Heart left ventricle (tissue), 16 donors: ENCODE measurements around the gene PRICKLE4. TPM values are rescaled to one million over a fixed set of nuclear protein-coding genes. Genes with fewer than 3 reads are reported as not detected.

Source experiments
- ATAC-seq, 4 donors: fragments of 200-7000 bp; cut with Tn5 transposase; one replicate each; pipeline ENCODE4 v1.9.1; 2020 to 2022; ENCODE audit warnings: moderate library complexity in 4 of 4, mild to moderate bottlenecking in 3 of 4, moderate number of reproducible peaks in 1 of 4
- DNase-seq, 5 donors: peaks; one replicate each; pipeline ENCODE4 v3.0.0-alpha.2; 2020
- H3K27ac ChIP-seq, 12 donors: fragments of 200-600 bp; sonication (generic) in 4 of 12; one replicate each; pipeline versions ENCODE4 v1.5.0 to v1.8.0; 2016 to 2022; ENCODE audit warnings: mild to moderate bottlenecking in 2 of 12
- H3K27me3 ChIP-seq, 9 donors: fragments of 200-600 bp; sonication (generic) in 2 of 9; one replicate each; pipeline versions ENCODE4 v1.5.1 to v1.8.0; 2016 to 2022; ENCODE audit warnings: mild to moderate bottlenecking in 3 of 9
- H3K36me3 ChIP-seq, 9 donors: fragments of 200-600 bp; sonication (generic) in 2 of 9; one replicate each; pipeline versions ENCODE4 v1.5.0 to v1.8.0; 2018 to 2022; ENCODE audit warnings: mild to moderate bottlenecking in 2 of 9
- H3K4me1 ChIP-seq, 12 donors: fragments of 200-600 bp; sonication (generic) in 4 of 12; one replicate each; pipeline versions ENCODE4 v1.5.0 to v1.8.0; 2016 to 2022; ENCODE audit warnings: mild to moderate bottlenecking in 3 of 12
- H3K4me3 ChIP-seq, 12 donors: fragments of 200-600 bp; sonication (generic) in 4 of 12; one replicate each; pipeline versions ENCODE4 v1.5.0 to v1.8.0; 2017 to 2022; ENCODE audit warnings: mild to moderate bottlenecking in 9 of 12, moderate library complexity in 4 of 12
- H3K9me3 ChIP-seq, 12 donors: fragments of 200-600 bp; sonication (generic) in 4 of 12; one replicate each; pipeline versions ENCODE4 v1.5.0 to v1.8.0; 2016 to 2022; ENCODE audit warnings: mild to moderate bottlenecking in 1 of 12
- POLR2A ChIP-seq, 2 donors: fragments of 450-650 bp; IDR thresholded peaks; one replicate each; pipeline ENCODE4 v1.6.1; 2017; ENCODE audit warnings: antibody characterized with exemption in 2 of 2, mild to moderate bottlenecking in 2 of 2, moderate library complexity in 2 of 2
- WGBS, 4 donors: extraction: QIAGEN DNeasy Blood & Tissue Kit in 2 of 4; methylation state at CpG; one replicate each; pipeline versions ENCODE4 v1.1.5 to v1.1.7; 2013 to 2018; 5-methylcytosine and 5-hydroxymethylcytosine counted together
- intact Hi-C, 10 donors: fragments of 100-400 bp; cut with DNase I; formaldehyde crosslinking; loops; one replicate each; pipeline versions ENCODE4 v1.11.1 to v1.14.2; 2022
- polyA plus RNA-seq, 2 donors: library from polyadenylated mRNA; stranded (reverse); fragments of 200-250 nt; gene quantifications; one replicate each; pipeline ENCODE4 v1.2.3, GENCODE V29; 2013
- total RNA-seq, 9 donors: library from RNA; depleted of rRNA in 2 of 9; stranded (reverse); fragments of >200 nt in 2 of 9; fragmentation: NEBNext Ultra II Directional in 3 of 9; extraction: Animal tissue kit (Norgen Biotek cat#: 25700) in 3 of 9; gene quantifications; one replicate each; pipeline versions ENCODE4 v1.1.0 to v1.2.4, GENCODE V29; 2016 to 2023
- TF ChIP-seq, protein P1 (sequence below), 12 donors: fragments of 200-600 bp; sonication (generic) in 4 of 12; IDR thresholded peaks; one replicate each; pipeline versions ENCODE4 v1.5.0 to v1.8.0; 2018 to 2022; ENCODE audit warnings: antibody characterized with exemption in 12 of 12, mild to moderate bottlenecking in 5 of 12
- donor health status: ischemic (EF 13 %, LVEDD 7.1; RV severe dilation, severe dysfunction).
- donor health status: healthy with polysubstance abuse.
- donor health status: DM: no; HTN: yes; CAD: no.
- donor health status: DM: no; HTN: no; CAD: no.
- donor health status: ischemic (EF 25% LVEDD 6.9; RV normal size, moderate dysfunction).
- donor health status: ischemic (EF 25% LVEDD 5.7; RV mildly dilated, moderate dysfunction).
- donor health status: healthy.
- donor health status: DM: yes; HTN: yes; CAD: no.
- donor health status: ischemic (EF 35%, LVEDD 5.7; RV mildly dilated, moderate dysfunction).
- donor health status: nonischemic (EF 11% LVEDD 7.7; RV severe dilation, severe dysfunction).
- donor health status: DM: yes; HTN: yes; CAD: no.
- donor health status: PGD.
- donor health status: ischemic (EF 29% LVEDD 5.4; RV normal size, mild dysfunction).
- donor health status: nonischemic (EF 23%, LVEDD 6.1; RV moderate dilation, normal function).

Gene PRICKLE4
- total and polyA plus RNA-seq, 11 donors: 1.1 to 3.9 (median 1.9) TPM

DNA sequence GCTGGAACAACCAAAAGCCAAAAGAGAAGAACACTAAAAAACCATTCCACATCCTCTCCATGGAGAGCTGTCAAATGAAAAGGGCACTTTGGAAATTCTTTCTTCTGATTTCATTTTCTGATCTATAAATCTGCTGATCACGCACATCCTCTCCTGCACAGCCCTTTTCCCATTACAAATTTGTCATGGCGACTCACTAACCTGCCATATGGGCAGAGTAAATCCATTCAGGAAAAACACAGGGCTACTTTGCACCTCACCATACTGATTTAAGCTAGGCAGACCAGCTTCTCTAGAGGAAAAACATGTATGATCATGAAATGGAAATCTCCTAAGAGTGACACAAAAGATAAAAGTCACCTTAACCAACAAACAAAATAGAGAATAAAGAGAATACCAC, 32.9 kb downstream of the PRICKLE4 start:
- ATAC-seq (no peak), DNase-seq (no peak)
- 92 to 94% (median 92%) methylated on average over 2 of the region's 2 CpGs for WGBS, 4 donors
- Histone ChIP-seq H3K9me3 (no peaks in the 10 kb centered on the region), H3K27ac (peak overlapping the region in 4 of 12 donors; percentile 7 to 49 (median 22)), H3K27me3 (no peaks in the 10 kb centered on the region), H3K4me3 (no peak overlapping the region), H3K36me3 (no peaks in the 10 kb centered on the region), H3K4me1 (peaks cover 0 to 13% (median 0%) of the 10 kb centered on the region in 12 donors)
- intact Hi-C loops: no loop called here
- TF ChIP-seq POLR2A (IDR thresholded peaks at IDR 0.05): no peak
- TF ChIP-seq, protein P1, sequence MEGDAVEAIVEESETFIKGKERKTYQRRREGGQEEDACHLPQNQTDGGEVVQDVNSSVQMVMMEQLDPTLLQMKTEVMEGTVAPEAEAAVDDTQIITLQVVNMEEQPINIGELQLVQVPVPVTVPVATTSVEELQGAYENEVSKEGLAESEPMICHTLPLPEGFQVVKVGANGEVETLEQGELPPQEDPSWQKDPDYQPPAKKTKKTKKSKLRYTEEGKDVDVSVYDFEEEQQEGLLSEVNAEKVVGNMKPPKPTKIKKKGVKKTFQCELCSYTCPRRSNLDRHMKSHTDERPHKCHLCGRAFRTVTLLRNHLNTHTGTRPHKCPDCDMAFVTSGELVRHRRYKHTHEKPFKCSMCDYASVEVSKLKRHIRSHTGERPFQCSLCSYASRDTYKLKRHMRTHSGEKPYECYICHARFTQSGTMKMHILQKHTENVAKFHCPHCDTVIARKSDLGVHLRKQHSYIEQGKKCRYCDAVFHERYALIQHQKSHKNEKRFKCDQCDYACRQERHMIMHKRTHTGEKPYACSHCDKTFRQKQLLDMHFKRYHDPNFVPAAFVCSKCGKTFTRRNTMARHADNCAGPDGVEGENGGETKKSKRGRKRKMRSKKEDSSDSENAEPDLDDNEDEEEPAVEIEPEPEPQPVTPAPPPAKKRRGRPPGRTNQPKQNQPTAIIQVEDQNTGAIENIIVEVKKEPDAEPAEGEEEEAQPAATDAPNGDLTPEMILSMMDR (IDR thresholded peaks at IDR 0.05): no peak

DNA sequence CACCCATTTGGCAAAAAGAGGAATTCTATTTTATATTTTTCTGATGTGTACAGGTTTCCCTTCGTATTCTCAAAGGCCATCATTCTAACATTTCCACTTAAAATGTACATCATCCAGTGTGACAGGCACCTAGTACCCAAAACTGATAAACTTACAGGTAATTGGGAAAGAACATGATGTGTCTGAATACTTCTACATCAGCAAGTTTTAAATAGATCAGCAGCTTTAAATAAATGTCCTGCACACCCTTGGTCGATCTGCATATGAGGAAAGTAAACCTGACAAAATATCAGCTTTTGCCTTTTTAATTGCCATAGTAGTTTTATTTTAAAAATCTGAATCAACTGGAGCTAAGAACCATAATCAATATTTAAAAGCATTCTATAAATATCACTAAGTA, 33.4 kb downstream of the PRICKLE4 start:
- no peaks in the 10 kb centered on the region for H3K36me3 ChIP-seq
- intact Hi-C loops: no loop called here
- peak overlapping the region in 3 of 12 donors; percentile 8 to 49 (median 37) for H3K27ac ChIP-seq
- H3K4me1 ChIP-seq: peaks cover 0 to 13% (median 0%) of the 10 kb centered on the region in 12 donors
- DNase-seq: no peak
- H3K27me3 ChIP-seq: no peaks in the 10 kb centered on the region
- ATAC-seq: peak; percentile 33 to 75 (median 52)
- WGBS, 4 donors: 54 to 69% (median 57%) methylated on average over 2 of the region's 2 CpGs
- H3K4me3 ChIP-seq: no peak overlapping the region
- no peaks in the 10 kb centered on the region for H3K9me3 ChIP-seq
- TF ChIP-seq POLR2A (IDR thresholded peaks at IDR 0.05): no peak
- TF ChIP-seq, protein P1 (IDR thresholded peaks at IDR 0.05): no peak

DNA sequence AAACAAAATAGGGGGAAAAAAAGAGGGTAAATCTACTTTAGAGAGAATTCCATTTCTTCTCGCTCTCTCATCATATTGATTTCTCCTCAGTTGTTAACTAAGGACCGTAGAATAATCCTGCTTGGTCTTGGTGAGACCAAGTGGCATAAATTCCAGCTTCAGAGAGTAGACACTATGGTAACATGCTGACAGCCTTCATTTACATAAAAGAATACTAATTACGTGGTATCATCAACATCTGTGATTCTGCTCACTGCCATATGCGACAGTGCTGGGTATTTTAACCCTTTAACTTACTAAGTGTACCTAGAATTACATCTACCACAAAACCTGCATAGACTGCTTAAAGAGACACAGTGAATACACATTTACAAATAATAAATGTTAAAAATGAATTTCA, 34.0 kb downstream of the PRICKLE4 start:
- no peak for ATAC-seq
- Histone ChIP-seq H3K9me3 (no peaks in the 10 kb centered on the region), H3K36me3 (no peaks in the 10 kb centered on the region), H3K4me3 (no peak overlapping the region), H3K27ac (peak overlapping the region in 2 of 12 donors; percentile 4 to 6), H3K4me1 (peaks cover 0 to 13% (median 0%) of the 10 kb centered on the region in 12 donors), H3K27me3 (no peaks in the 10 kb centered on the region)
- no peak for DNase-seq
- intact Hi-C loops: no loop called here
- TF ChIP-seq, protein P1 (IDR thresholded peaks at IDR 0.05): no peak
- no peak for TF ChIP-seq POLR2A (IDR thresholded peaks at IDR 0.05)
- 68 to 75% (median 72%) methylated on average over 4 of the region's 4 CpGs for WGBS, 4 donors

DNA sequence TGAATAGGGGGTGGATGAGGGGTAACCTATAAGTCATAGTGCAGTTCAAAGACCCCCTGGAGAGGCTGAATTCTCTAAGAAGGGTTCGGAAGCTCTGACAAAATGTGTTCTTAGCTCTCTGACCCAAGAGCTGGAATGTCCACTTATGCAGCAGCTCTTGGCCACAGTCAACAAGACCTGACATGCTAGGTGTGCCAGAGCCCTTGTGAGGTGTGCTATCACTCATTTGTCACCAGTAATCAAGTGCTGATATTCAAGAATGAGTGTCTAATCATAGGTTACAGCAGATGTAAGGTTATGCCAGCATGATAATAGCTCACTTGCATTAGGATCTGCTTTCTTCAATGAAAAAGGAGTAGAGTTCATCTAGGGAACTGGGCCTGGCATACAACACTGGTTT, 35.0 kb downstream of the PRICKLE4 start:
- H3K4me3 ChIP-seq: no peak overlapping the region
- no peaks in the 10 kb centered on the region for H3K9me3 ChIP-seq
- H3K4me1 ChIP-seq: peaks cover 0 to 13% (median 0%) of the 10 kb centered on the region in 12 donors
- H3K27me3 ChIP-seq: no peaks in the 10 kb centered on the region
- intact Hi-C loops: no loop called here
- 49 to 68% (median 58%) methylated on average over 1 of the region's 1 CpG for WGBS, 4 donors
- ATAC-seq (peak; percentile 18 to 82 (median 50)), DNase-seq (no peak)
- peak overlapping the region in 1 of 12 donors; percentile 25 for H3K27ac ChIP-seq
- TF ChIP-seq, protein P1 (IDR thresholded peaks at IDR 0.05): no peak
- no peak for TF ChIP-seq POLR2A (IDR thresholded peaks at IDR 0.05)
- no peaks in the 10 kb centered on the region for H3K36me3 ChIP-seq
